ENCODE results near the gene U2SURP.

DNA sequence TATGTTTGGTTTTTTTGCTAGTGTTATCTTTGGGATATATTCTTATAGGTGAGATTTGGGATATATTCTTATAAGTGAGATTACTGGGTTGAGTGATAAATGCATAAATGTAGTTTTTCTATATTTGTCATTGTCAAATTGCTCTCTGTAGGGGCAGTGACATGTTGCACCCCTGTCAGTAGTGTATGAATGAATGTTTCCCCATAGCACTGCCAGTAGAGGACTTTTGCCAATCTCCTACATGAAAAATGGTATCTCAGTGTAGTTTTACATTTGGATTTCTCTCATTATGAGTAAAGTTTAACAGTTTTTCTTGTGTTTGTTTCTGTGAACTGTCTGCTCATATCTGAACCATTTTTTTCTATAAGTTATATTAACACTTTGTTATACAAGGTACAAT is 13.6 kb downstream of the U2SURP start:
- TF ChIP-seq, protein P1, sequence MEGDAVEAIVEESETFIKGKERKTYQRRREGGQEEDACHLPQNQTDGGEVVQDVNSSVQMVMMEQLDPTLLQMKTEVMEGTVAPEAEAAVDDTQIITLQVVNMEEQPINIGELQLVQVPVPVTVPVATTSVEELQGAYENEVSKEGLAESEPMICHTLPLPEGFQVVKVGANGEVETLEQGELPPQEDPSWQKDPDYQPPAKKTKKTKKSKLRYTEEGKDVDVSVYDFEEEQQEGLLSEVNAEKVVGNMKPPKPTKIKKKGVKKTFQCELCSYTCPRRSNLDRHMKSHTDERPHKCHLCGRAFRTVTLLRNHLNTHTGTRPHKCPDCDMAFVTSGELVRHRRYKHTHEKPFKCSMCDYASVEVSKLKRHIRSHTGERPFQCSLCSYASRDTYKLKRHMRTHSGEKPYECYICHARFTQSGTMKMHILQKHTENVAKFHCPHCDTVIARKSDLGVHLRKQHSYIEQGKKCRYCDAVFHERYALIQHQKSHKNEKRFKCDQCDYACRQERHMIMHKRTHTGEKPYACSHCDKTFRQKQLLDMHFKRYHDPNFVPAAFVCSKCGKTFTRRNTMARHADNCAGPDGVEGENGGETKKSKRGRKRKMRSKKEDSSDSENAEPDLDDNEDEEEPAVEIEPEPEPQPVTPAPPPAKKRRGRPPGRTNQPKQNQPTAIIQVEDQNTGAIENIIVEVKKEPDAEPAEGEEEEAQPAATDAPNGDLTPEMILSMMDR (IDR thresholded peaks at IDR 0.05) = no peak
- TF ChIP-seq EP300 (IDR thresholded peaks at IDR 0.05) (no peak), POLR2AphosphoS5 (IDR thresholded peaks at IDR 0.05) (no peak), POLR2A (IDR thresholded peaks at IDR 0.05; ENCODE audit: low read depth) (no peak)
